SKM-1 (cell line): ENCODE data around the gene ATG14.
"Not testable (repeated sequence)": the region's sequence is repeated elsewhere in the genome, so short reads cannot be mapped to it uniquely, and the experiment has no call there.

Experiments used
- DNase-seq: peaks from one replicate; lab custom pipeline; 2025; ENCODE audit not compliant: unreplicated experiment; lab: John Stamatoyannopoulos, UW

ATG14 gene, protein sequence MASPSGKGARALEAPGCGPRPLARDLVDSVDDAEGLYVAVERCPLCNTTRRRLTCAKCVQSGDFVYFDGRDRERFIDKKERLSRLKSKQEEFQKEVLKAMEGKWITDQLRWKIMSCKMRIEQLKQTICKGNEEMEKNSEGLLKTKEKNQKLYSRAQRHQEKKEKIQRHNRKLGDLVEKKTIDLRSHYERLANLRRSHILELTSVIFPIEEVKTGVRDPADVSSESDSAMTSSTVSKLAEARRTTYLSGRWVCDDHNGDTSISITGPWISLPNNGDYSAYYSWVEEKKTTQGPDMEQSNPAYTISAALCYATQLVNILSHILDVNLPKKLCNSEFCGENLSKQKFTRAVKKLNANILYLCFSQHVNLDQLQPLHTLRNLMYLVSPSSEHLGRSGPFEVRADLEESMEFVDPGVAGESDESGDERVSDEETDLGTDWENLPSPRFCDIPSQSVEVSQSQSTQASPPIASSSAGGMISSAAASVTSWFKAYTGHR

DNA sequence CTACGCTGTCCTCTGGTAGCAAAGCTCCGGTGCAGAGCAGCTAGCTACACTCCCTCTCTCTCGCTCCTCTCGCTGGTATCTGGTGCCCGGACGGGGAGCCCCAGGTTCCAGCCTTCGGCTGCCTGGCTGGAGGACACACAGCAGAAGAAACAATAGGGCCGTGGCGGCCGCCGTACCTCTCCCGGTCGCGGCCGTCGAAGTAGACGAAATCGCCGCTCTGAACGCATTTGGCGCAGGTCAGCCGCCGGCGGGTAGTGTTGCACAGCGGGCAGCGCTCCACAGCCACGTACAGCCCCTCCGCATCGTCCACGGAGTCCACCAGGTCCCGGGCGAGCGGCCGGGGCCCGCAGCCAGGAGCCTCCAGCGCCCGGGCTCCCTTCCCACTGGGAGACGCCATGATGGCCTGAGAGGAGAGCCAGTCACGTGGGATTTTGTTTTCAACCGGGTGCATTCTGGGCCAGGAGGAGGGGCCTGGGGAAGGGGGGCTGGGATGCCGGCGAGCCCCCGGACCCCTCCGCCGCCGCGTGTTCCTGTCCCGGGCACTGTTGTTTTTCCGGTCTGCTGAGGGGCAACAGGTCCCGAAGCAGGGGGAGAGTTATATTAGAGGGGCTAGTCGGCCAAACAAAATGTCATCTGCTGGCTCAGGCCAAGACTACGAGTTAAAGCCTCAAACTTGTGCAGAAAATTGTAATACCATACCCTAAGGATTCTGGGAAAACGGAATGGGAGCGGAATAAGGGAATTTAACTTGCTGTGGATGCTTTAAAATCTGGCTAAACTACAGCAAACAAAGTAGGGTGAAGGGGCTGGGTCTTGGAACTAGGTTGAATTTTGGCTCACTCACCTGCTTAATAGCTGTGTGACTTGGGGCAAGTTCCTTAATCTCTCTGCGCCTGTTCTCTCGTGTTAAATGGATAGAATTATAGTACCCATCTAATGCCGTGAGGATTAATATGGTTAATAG is at the start of gene ATG14:
Gene ATG14, minus strand, starts transcription at position 405 of the 964 bp plus-strand sequence. Its CDS starts 8 bp downstream, at position 397.
- DNase-seq = peak; percentile 7

DNA sequence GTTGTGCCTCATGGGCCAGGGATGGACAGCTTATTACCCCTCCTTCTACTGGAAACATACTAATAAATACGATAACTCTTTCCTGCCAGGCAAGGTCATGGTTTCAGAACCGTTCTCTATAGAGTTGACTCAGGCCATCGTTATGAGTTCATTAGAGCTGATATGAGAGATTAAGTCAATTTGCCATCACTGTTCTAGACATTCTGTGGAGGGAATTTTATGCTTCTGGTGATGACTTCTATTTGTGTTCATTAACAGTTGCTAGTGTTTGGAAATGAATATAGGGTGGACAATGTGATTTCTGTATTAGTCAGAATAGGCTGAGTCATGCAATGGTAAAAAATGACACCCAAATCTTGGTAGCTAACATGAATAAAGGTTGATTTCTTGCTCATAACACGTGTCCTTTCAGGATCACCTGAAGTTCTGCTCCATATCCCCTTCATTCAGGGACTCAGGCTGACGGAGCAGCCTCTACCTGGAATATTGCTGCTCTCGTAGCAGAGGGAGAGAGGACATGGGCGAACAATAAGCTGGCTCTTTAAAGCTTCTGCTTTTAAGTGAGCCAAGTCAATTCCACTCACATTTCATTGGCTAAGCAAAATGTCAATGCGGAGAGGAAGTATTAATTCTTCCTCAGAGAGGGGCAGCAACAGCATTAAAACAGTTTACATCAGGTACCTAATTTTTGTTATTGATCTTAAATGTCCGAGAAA is 47.3 kb upstream of the ATG14 start:
- no peak for DNase-seq

DNA sequence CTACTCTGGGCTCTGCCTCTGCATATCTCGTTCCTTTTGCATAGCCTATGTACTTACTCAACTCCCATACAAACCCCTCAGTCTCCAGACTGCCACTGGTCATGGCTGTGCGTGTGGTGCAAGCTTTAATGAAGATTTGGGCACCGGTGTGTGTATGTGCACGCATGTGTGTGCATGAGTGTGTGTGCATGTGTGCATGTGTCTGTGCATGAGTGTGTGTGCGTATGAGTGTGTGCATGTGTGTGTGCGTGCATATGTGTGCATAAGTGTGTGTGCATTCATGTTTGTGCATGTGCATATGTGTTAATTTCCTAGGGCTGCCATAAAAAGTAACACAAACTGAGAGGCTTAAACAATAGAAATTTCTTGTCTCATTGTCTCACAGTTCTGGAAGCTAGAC is 45.9 kb upstream of the ATG14 start:
- DNase-seq = no peak

DNA sequence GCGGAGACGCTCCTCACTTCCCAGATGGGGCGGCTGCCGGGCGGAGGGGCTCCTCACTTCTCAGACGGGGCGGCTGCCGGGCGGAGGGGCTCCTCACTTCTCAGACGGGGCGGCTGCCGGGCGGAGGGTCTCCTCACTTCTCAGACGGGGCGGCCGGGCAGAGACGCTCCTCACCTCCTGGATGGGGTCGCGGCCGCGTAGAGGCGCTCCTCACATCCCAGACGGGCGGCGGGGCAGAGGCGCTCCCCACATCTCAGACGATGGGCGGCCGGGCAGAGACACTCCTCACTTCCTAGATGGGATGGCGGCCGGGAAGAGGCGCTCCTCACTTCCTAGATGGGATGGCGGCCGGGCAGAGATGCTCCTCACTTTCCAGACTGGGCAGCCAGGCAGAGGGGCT is 44.8 kb upstream of the ATG14 start:
- not testable (repeated sequence) for DNase-seq

DNA sequence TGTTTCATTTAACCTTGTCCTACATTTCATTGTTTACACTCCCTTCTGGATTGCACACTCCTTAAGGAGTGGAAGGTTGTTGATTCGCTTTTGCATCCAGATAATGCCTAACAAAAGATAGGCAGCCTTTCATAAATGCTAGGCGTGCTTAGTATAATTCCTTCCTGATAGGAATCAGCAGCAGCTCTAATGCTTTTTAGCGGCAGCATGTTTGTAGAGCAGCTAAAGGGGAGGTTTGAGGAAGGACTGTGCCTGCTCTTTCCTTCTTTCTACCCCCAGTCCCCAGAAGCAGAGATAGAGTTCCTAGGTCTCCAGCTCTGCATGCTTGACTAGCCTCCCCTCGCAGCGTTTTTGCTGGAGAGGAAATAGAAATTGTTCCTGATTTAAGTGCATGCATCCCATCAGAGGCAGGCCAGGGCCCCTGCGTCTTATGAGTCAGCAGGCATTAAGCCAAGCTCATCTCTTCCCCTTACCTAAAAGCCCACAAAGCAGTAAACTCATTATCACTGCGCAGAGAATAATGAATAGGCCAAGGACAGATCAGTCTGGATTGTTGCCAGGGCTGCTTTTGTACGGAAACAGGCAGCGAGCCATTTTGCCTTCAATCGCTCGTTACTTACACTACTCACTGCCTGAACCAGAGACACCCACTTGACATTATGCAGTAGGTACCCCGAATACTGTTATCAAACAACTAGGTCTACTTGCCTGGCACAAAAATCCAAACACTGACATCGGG is 42.8 kb upstream of the ATG14 start:
- no peak for DNase-seq

DNA sequence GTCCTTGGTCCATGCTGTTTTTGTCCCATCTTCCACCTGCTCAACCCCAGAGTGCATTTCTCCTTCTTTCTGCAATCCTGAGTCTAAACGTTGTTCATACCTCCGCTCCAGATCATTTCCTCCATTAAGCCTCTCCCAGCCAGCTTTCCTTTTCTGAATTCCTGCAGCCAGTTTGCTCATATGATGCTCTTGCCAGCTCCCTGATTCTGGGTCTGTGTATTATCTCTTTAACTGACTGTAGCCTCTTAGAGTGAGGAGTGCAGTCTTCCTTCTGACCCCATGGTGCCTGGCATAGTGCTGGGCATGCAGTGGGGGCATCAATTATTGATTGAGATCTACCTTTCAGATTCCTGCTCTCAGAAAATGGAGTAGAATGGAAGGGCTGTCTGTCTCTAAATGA is 40.3 kb upstream of the ATG14 start:
- DNase-seq = no peak

DNA sequence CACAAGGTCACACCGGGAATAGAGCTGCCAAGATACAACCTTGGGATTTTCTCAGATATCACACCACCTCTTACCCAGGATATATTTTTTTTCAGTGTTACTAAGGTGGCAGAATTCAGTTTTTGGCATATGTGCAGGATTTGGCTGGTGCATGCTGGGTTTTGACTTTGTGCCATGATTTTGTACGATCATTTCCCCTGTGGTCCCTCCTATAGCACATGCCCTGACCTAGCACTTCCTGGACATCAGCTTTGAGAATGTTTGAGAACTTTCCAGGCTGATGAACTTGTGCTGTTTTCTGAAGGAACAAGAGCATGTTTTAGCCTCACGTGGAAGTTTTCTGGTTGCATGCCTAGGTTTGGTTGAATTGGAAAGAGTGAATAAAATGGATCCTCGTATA is 39.8 kb upstream of the ATG14 start:
- DNase-seq = no peak

DNA sequence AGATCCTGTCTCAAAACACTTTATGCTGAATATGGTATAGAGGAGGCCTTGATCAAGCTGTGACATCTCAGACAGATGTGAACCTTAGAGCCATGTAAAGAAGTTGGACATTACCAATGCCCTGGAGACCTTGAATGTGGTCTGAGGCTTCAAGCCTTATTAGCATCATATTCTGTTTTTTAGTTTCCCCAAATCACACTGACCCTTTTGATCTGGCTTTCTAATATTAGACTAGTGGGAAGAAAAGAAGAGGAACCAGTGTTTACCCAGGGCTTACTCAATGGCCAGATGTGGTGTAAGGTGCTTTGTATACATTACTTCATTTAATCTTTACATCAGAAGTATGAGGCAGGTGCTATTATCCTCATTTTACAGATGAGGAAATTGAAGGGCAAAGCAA is 39.4 kb upstream of the ATG14 start:
- DNase-seq = no peak

DNA sequence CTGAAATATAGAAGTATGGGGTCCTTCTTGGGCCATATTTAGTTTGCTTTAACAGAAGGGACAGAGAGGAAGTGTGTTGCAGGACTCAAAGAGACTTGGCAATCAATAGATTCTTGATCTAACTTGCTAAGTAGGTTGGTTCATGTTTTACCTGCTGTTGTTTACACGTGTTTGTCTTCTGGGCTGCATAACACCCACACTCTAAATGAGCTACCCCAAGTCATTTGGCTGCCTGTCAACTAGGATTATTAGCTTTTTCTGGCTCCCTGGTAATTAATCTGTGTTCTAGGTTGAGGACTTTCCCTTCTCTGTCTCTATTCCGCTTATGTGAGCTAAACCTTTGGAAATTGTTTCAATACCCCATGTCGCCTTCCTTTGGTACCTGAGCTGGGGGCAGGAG is 38.9 kb upstream of the ATG14 start:
- DNase-seq = no peak

DNA sequence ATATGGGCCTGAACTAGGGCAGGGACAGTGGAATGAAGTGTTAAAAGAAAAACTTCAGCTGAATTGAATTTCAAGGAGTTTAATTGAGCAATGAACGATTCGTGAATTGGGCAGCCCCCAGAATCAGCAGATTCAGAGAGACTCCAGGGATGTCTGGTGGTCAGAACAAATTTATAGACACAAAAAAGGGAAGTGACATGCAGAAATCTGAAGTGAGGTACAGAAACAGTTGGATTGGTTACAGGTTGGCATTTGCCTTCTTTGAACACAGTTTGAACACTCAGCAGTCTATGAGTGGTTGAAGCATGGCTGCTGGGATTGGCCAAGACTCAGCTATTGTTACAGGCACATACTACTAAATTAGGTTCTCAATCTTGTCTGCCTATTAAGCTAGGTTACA is 38.5 kb upstream of the ATG14 start:
- DNase-seq = no peak

DNA sequence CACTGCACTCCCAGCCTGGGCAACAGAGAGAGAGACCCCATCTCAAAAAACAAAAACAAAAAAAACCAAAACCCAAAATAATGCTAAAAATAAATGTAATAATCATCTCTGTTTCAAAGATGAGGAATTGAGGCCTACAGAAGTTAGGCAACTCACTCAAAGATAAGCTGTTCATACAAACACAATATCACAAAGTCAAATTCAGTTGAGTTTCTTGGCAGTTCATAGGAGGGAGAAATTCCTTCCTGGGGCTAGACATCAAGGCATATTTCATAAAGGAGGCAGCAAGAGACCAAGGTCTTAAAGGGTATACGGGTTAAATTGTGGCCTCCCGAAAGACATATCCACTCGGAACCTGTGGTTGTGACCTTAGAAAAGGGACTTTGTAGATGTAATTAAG is 37.5 kb upstream of the ATG14 start:
- no peak for DNase-seq

DNA sequence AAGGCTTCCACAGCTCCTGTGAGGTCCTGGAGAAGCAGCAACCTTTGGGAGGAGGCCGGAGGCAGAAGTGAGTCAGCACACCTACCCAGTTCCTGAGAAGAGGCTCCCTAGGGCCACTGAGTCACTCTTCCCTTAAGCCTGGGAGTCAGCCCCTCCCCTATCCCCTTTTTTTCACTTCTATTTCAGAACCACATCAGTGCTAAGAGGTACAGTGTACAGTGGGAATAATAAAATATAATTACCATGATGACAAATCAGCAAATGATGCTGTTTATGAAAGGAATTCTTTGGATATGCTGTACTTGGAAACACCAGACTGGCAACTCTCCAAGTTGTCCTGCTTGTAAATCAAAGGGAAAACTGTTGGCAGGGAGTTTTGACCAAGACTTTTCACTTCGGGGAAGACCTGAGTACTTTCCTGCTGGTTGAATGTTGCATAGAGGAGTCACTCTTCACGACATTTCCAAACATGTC is 36.5 kb upstream of the ATG14 start:
- no peak for DNase-seq

DNA sequence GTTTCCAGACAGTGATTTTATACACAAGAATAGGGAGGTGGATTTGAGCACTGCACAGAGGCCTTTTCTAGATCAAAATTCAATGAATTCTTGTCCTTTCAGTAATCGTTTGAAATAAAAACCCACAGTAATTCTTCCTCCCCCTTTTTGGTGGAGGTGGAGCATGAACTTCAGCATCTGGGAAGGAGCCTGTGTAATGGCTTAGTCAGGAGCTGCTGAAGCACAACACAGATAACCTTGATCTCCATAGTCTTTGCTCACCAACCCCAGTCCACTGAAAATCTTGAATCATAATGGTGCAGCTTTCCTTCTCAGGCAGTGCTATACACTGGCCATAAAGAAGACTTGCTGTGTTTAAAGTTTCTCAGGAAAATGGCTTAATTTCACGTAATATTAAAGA is 35.2 kb upstream of the ATG14 start:
- no peak for DNase-seq

DNA sequence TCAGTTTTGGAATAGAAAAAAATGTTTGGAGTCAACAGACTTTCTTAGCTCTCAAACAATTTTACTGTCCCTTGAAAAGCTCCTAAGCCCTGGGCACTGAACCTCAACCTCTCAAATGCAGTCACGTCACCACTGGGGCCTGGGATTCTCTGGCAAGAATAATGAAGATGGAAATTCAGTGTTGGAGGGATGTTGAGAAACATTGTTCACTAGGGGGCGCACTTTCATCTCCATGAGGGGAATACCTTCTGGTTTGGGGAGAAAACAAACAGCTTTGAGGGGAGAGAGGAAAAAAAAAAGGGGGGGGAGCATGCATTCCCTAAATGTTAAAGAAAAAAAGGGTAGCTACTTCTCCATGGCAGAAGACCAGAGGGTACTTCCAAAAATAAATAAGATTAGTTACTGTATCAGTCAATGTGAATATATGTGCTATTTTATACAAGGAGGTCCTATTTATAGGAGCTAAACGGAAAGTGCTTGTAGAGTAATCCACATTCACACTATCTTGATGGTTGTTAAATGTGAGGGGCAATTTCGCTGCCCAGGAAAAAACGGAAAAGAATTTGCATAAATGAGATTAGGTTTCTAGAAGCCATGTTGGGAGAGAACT is 34.6 kb upstream of the ATG14 start:
- no peak for DNase-seq

DNA sequence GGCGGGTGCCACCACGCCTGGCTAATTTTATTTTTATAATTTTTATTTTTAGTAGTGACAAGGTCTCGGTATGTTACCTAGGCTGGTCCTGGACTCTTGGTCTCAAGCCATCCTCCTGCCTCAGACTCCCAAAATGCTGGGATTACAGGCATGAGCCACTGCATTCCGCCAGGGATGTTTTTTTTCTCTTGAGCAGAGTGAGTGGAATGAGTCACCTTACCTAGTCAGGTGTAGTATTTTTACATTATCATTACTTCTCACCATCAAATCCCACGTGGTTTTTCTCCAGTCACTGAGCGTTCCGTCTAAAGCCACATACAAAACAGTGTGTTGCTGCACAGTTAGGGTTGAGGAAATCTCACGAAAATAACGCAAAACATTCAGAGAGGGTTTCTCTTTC is 29.7 kb upstream of the ATG14 start:
- DNase-seq = no peak

DNA sequence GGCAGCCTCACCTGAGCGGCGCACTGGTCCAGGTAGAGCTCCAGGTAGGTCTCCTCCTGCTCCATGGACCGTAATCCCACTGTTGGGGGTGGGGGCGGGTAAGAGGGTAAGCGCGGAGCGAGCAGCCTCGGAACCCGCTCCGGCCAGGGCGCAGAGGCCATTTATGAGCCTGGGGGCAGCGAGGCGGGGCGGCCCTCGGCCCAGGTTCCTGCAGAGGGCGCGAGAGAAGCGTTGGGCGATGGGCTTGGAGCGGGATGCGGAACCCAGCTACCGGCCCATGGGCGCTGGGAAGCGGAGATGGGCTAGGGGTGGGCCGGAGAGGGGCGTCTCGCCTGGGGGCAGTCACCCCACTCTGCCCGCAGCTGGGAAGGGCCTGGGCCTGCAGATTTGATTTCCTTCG is 28.8 kb upstream of the ATG14 start, which contains the start of gene TBPL2:
Gene TBPL2, minus strand, starts transcription at position 232 of the 400 bp plus-strand sequence. Its CDS starts 167 bp downstream, at position 65.
- DNase-seq = no peak

DNA sequence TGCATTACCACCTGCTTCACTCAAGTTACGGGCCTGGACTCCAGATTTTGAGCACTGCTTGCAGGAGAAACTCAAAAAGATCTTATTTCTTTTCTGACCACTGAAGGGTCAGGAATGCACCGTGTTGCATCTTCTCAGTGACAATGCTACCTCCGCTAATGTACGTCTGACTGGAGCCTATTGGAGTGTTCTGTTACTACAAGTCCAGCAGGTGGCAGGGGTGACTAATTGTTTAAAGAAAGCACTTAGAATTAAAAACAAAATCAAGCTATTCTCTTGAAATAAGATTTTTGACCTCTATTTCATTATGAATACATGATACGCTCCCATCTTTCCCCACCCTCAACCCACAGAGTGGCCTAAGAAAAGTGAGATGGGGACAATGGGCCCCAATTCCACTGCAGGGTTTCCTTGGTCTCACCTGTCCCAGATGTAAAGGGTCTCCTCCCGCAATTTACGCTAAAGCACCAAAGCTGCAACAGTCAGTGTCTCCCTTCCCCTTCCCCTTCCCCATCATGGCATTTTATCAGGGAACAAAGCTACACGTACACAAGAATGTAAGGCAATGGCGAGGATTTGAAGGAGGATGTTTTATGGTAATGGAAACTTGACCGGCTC is 26.5 kb upstream of the ATG14 start:
- DNase-seq = no peak

DNA sequence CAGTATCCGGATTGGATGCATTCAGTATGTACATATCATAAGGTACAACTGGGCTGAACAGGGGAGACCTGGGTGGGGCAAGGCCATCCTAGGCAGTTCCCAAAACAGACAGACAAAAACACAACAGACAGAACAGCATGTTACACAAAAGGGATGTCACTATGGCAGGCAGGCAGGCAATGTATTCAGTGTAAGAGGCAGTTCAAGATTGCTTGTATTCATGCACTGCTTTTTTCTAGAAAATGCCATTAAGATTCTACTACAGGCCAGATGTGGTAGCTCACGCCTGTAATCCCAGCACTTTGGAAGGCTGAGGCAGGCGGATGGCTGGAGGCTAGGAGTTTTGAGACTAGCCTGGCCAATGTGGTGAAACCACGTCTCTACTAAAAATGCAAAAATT is 25.3 kb upstream of the ATG14 start:
- no peak for DNase-seq

DNA sequence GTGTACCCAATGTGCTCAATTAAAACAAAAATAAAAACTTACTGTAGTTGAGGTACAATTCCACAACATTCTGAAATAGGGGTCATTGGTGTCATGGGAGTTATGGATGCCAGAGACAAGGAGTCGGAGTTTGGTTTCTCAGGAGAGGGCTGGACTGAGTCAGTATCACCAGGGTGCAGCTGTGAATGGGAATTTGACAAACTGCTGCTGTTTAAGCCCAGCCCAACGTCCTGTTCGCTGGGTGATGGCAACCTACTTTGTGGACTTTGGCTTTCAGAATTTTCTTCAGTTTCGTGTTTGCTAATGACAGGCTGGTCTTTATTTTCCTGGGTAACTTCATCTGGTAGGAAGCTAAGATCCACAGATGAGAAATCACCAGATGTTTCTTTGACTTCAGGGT is 24.9 kb upstream of the ATG14 start:
- no peak for DNase-seq
